GM23338 (cell line): ENCODE data around the gene PHACTR1. TPM values are rescaled to one million over a fixed set of nuclear protein-coding genes. Genes with fewer than 3 reads are reported as not detected.

Experiments used
- ATAC-seq: fragments of 200-7000 bp; cut with Tn5 transposase; 3 replicates; pipeline ENCODE4 v1.9.1; 2020
- DNase-seq: peaks from one replicate; pipeline ENCODE4 v3.0.0-alpha.2; 2015; ENCODE audit warnings: low spot score
- H2AFZ ChIP-seq: fragments of 200-600 bp; sonication (generic); 2 replicates; pipeline ENCODE4 v1.8.0; 2016; ENCODE audit warnings: antibody characterized with exemption, mild to moderate bottlenecking, moderate library complexity
- H3F3A ChIP-seq: fragments of 200-600 bp; sonication (generic); replicated peaks from 2 replicates; pipeline ENCODE4 v1.8.0; 2017; ENCODE audit warnings: antibody characterized with exemption, mixed run types, low read depth
- H3K27ac ChIP-seq: fragments of 200-600 bp; sonication (generic); 2 replicates; pipeline ENCODE4 v1.6.1; 2016; ENCODE audit warnings: low read depth
- H3K27me3 ChIP-seq: fragments of 200-600 bp; sonication (generic); 2 replicates; pipeline ENCODE4 v1.8.0; 2016; ENCODE audit warnings: mild to moderate bottlenecking, mixed run types, moderate library complexity; ENCODE audit not compliant: insufficient read depth
- H3K36me3 ChIP-seq: fragments of 200-600 bp; sonication (generic); 2 replicates; pipeline ENCODE4 v1.8.0; 2016; ENCODE audit warnings: mild to moderate bottlenecking; ENCODE audit not compliant: insufficient read depth
- H3K4me1 ChIP-seq: fragments of 200-600 bp; sonication (generic); 2 replicates; pipeline ENCODE4 v1.8.0; 2016; ENCODE audit warnings: mild to moderate bottlenecking, moderate library complexity; ENCODE audit not compliant: insufficient read depth
- H3K4me2 ChIP-seq: fragments of 200-600 bp; sonication (generic); 2 replicates; pipeline ENCODE4 v1.7.1; 2017; ENCODE audit warnings: mixed run types
- H3K4me3 ChIP-seq: fragments of 200-600 bp; sonication (generic); 2 replicates; pipeline ENCODE4 v1.6.1; 2016; ENCODE audit warnings: mixed run types
- H3K79me2 ChIP-seq: fragments of 200-600 bp; sonication (generic); replicated peaks from 2 replicates; pipeline ENCODE4 v1.8.0; 2017; ENCODE audit warnings: mild to moderate bottlenecking; ENCODE audit not compliant: insufficient read depth
- H3K9me2 ChIP-seq: fragments of 200-600 bp; sonication (generic); 2 replicates; pipeline ENCODE4 v1.8.0; 2017; ENCODE audit not compliant: insufficient read depth
- H4K20me1 ChIP-seq: fragments of 200-600 bp; sonication (generic); replicated peaks from 2 replicates; pipeline ENCODE4 v1.8.0; 2017; ENCODE audit warnings: mild to moderate bottlenecking; ENCODE audit not compliant: insufficient read depth
- H3K27ac Mint-ChIP-seq: 2 replicates; pipeline ENCODE4 v1.8.0; 2020; ENCODE audit warnings: inconsistent platforms, mild to moderate bottlenecking, moderate library complexity, mixed read lengths
- H3K27me3 Mint-ChIP-seq: 3 replicates; pipeline ENCODE4 v1.8.0; 2022; ENCODE audit warnings: low read depth, mild to moderate bottlenecking, moderate library complexity, mixed read lengths, inconsistent platforms; ENCODE audit not compliant: insufficient read depth, poor library complexity
- H3K36me3 Mint-ChIP-seq: 3 replicates; pipeline ENCODE4 v1.8.0; 2021; ENCODE audit warnings: low read depth, mild to moderate bottlenecking, inconsistent platforms, moderate library complexity, mixed read lengths
- H3K4me1 Mint-ChIP-seq: 3 replicates; pipeline ENCODE4 v1.8.0; 2020; ENCODE audit warnings: mild to moderate bottlenecking, inconsistent platforms, mixed read lengths
- H3K4me3 Mint-ChIP-seq: 3 replicates; pipeline ENCODE4 v1.8.0; 2021; ENCODE audit warnings: moderate library complexity, mild to moderate bottlenecking, inconsistent platforms, mixed read lengths
- H3K9me3 Mint-ChIP-seq: 3 replicates; pipeline ENCODE4 v1.8.0; 2020; ENCODE audit warnings: moderate library complexity, mild to moderate bottlenecking, inconsistent platforms, mixed read lengths
- CREB1 ChIP-seq: fragments of 250-450 bp; sonication (Bioruptor Pico); IDR thresholded peaks from 2 replicates; pipeline ENCODE4 v1.5.0; 2020; ENCODE audit warnings: low read depth, mild to moderate bottlenecking, moderate library complexity
- CTCF ChIP-seq, 2 experiments: fragments of 200-600 bp in 1 of 2; sonication (generic) in 1 of 2; conservative IDR thresholded peaks; 2 replicates each; pipeline versions ENCODE4 v1.5.1 to v1.6.1; 2016 to 2017; ENCODE audit warnings: antibody characterized with exemption in 2 of 2, low read depth in 2 of 2, mild to moderate bottlenecking in 2 of 2, moderate library complexity in 1 of 2
- ETS1 ChIP-seq: IDR thresholded peaks from 2 replicates; pipeline ENCODE4 v1.6.1; 2016; ENCODE audit warnings: antibody characterized with exemption
- EZH2phosphoT487 ChIP-seq: fragments of 200-600 bp; sonication (generic); IDR thresholded peaks from one replicate; pipeline ENCODE4 v1.8.1; 2018; ENCODE audit warnings: antibody characterized with exemption; ENCODE audit not compliant: unreplicated experiment
- REST ChIP-seq: IDR thresholded peaks from one replicate; pipeline ENCODE4 v1.6.1; 2018; ENCODE audit warnings: antibody characterized with exemption; ENCODE audit not compliant: unreplicated experiment
- ZNF331 ChIP-seq: fragments of 250-450 bp; sonication (Bioruptor Pico); IDR thresholded peaks from 2 replicates; pipeline ENCODE4 v1.5.0; 2020; ENCODE audit warnings: low read depth, mild to moderate bottlenecking, moderate library complexity
- ZNF462 ChIP-seq: fragments of 250-450 bp; sonication (Bioruptor Pico); IDR thresholded peaks from 2 replicates; pipeline ENCODE4 v1.5.0; 2020; ENCODE audit warnings: mild to moderate bottlenecking, moderate library complexity
- polyA plus RNA-seq: library from polyadenylated mRNA; unstranded; fragments of >200 nt; fragmentation: Nextera tagmentation; extraction: Ambion mirVana; gene quantifications from 2 replicates; pipeline ENCODE4 v1.2.1, GENCODE V29; 2016
- total RNA-seq: library from RNA; depleted of rRNA; stranded (reverse); fragments of >200 nt; shearing (Covaris generic); gene quantifications from 2 replicates; pipeline ENCODE4 v1.2.3, GENCODE V29; 2014

The PHACTR1 gene
- total and polyA plus RNA-seq, 2 experiments from 2014 or later = 5.9 to 19.3 TPM

- TF ChIP-seq EZH2phosphoT487 (no peak), ZNF462 (CRISPR knock-in tag) (no peak), ETS1 (no peak)
- no peaks in the 10 kb centered on the region; the same call in 1 of the 3 replicates for H3K36me3 Mint-ChIP-seq
These were observed 560.7 kb downstream of the PHACTR1 start for GRCh38 chr6:13277231-13277630.

GRCh38 chr6:13278164-13278563, 561.6 kb downstream of the PHACTR1 start:
- Histone ChIP-seq H2AFZ (no peak overlapping the region), H3F3A (no peaks in the 10 kb centered on the region), H3K4me3 (no peak overlapping the region), H3K79me2 (no peaks in the 10 kb centered on the region), H3K36me3 (no peaks in the 10 kb centered on the region), H3K27me3 (no peaks in the 10 kb centered on the region), H3K4me2 (no peak overlapping the region), H3K4me1 (peaks cover 11% of the 10 kb centered on the region; the same call in 1 of the 2 replicates), H3K27ac (no peak overlapping the region), H4K20me1 (no peaks in the 10 kb centered on the region), H3K9me2 (no peaks in the 10 kb centered on the region)
- H3K9me3 Mint-ChIP-seq = no peaks in the 10 kb centered on the region
- peaks cover 17% of the 10 kb centered on the region for H3K4me1 Mint-ChIP-seq
- DNase-seq = peak; percentile 72
- no peaks in the 10 kb centered on the region; the same call in none of the 3 replicates for H3K36me3 Mint-ChIP-seq
- peak; percentile 91 for ATAC-seq
- H3K27ac Mint-ChIP-seq = no peak overlapping the region
- H3K27me3 Mint-ChIP-seq = peaks cover 3% of the 10 kb centered on the region
- TF ChIP-seq CREB1 (CRISPR knock-in tag) (no peak), ZNF331 (CRISPR knock-in tag) (no peak), CTCF (conservative IDR thresholded peaks at IDR 0.05; ENCODE audit: low read depth in 2 of 2) (peak; percentile 72 to 87), REST (no peak)
- no peak overlapping the region for H3K4me3 Mint-ChIP-seq

More at GRCh38 chr6:13277231-13277630, 560.7 kb downstream of the PHACTR1 start:
- H3K4me1 Mint-ChIP-seq = peaks cover 13% of the 10 kb centered on the region
- DNase-seq (no peak), ATAC-seq (no peak)
- H3K9me3 Mint-ChIP-seq = no peaks in the 10 kb centered on the region
- H3K27me3 Mint-ChIP-seq = peaks cover 2% of the 10 kb centered on the region
- H3K27me3 ChIP-seq = no peaks in the 10 kb centered on the region
- no peak overlapping the region for H3K4me3 ChIP-seq
- H3K27ac ChIP-seq = no peak overlapping the region
- H3K79me2 ChIP-seq = no peaks in the 10 kb centered on the region
- H4K20me1 ChIP-seq = no peaks in the 10 kb centered on the region
- H3K9me2 ChIP-seq = no peaks in the 10 kb centered on the region
- H3K27ac Mint-ChIP-seq = no peak overlapping the region
- H3K36me3 ChIP-seq = no peaks in the 10 kb centered on the region
- H3K4me1 ChIP-seq = peaks cover 7% of the 10 kb centered on the region; the same call in 1 of the 2 replicates
- H3K4me2 ChIP-seq = no peak overlapping the region
- H2AFZ ChIP-seq = no peak overlapping the region
- no peak overlapping the region for H3K4me3 Mint-ChIP-seq
- no peaks in the 10 kb centered on the region for H3F3A ChIP-seq
